ENCODE data around the gene RASAL2.

RASAL2 gene

GRCh38 chr1:178209935-178210334, 116.0 kb downstream of the RASAL2 start:
- no peak overlapping the region for H3K4me3 ChIP-seq (ENCODE audit: low read depth, low read length)
- ChIA-PET POLR2A (no interaction called here), CTCF (no interaction called here)
- TF ChIP-seq CTCF (IDR thresholded peaks at IDR 0.05; ENCODE audit: insufficient read depth, low read length, missing control alignments) = no peak
- no peak for DNase-seq (ENCODE audit: low read depth, low spot score)

- no peak for TF ChIP-seq CTCF (IDR thresholded peaks at IDR 0.05; ENCODE audit: insufficient read depth, low read length, missing control alignments)
- no peak for DNase-seq (ENCODE audit: low read depth, low spot score)
- CTCF ChIA-PET = no interaction called here
- POLR2A ChIA-PET = interaction anchor here (0.7 kb wide), 1 partner anchor 124 kb away, joined by 4 read pairs; no protein-coding TSS in a partner anchor
- no peak overlapping the region for H3K4me3 ChIP-seq (ENCODE audit: low read depth, low read length)
Measured at GRCh38 chr1:178218550-178218949, 124.6 kb downstream of the RASAL2 start.

- H3K4me3 ChIP-seq (ENCODE audit: low read depth, low read length) = no peak overlapping the region
- no peak for DNase-seq (ENCODE audit: low read depth, low spot score)
- ChIA-PET CTCF (no interaction called here), POLR2A (no interaction called here)
- no peak for TF ChIP-seq CTCF (IDR thresholded peaks at IDR 0.05; ENCODE audit: insufficient read depth, low read length, missing control alignments)
Measured at GRCh38 chr1:178220094-178220493, 126.2 kb downstream of the RASAL2 start.

- ChIA-PET CTCF (interaction anchor here (0.6 kb wide), 1 partner anchor 265 kb away, joined by 3 read pairs; no protein-coding TSS in a partner anchor), POLR2A (no interaction called here)
- no peak overlapping the region for H3K4me3 ChIP-seq (ENCODE audit: low read depth, low read length)
- TF ChIP-seq CTCF (IDR thresholded peaks at IDR 0.05; ENCODE audit: insufficient read depth, low read length, missing control alignments) = no peak
- no peak for DNase-seq (ENCODE audit: low read depth, low spot score)
Measured at GRCh38 chr1:178223289-178223688, 129.4 kb downstream of the RASAL2 start.

GRCh38 chr1:178224358-178224757, 130.5 kb downstream of the RASAL2 start:
- no peak for TF ChIP-seq CTCF (IDR thresholded peaks at IDR 0.05; ENCODE audit: insufficient read depth, low read length, missing control alignments)
- no peak overlapping the region for H3K4me3 ChIP-seq (ENCODE audit: low read depth, low read length)
- CTCF ChIA-PET = no interaction called here
- no peak for DNase-seq (ENCODE audit: low read depth, low spot score)
- POLR2A ChIA-PET = no interaction called here

- CTCF ChIA-PET = interaction anchor here (1.0 kb wide), 1 partner anchor 199 kb away, joined by 4 read pairs; no protein-coding TSS in a partner anchor
- POLR2A ChIA-PET = no interaction called here
- no peak for DNase-seq (ENCODE audit: low read depth, low spot score)
- no peak overlapping the region for H3K4me3 ChIP-seq (ENCODE audit: low read depth, low read length)
- no peak for TF ChIP-seq CTCF (IDR thresholded peaks at IDR 0.05; ENCODE audit: insufficient read depth, low read length, missing control alignments)
Measured at GRCh38 chr1:178230881-178231409, 137.0 kb downstream of the RASAL2 start.
